ENCODE measurements around the gene ADAM22.

The ADAM22 gene

GRCh38 chr7:88001744-88002530 lies 67.9 kb downstream of the ADAM22 start:
- Histone ChIP-seq H3K4me1 (ENCODE audit: control insufficient read depth in 1 of 2, insufficient read depth in 2 of 2, low read length in 2 of 2) (no peaks in the 10 kb centered on the region), H3K9me3 (ENCODE audit: control insufficient read depth in 1 of 2, low read length in 2 of 2) (no peaks in the 10 kb centered on the region), H3K9ac (ENCODE audit: low read depth in 1 of 2, low read length in 2 of 2) (no peak overlapping the region), H3K4me3 (ENCODE audit: low read depth in 1 of 2, low read length in 2 of 2) (no peak overlapping the region), H3K27me3 (ENCODE audit: control insufficient read depth in 1 of 2, insufficient read depth in 2 of 2, low read length in 2 of 2) (no peaks in the 10 kb centered on the region), H3K36me3 (ENCODE audit: control insufficient read depth in 1 of 2, insufficient read depth in 2 of 2, low read length in 2 of 2) (no peaks in the 10 kb centered on the region), H3K27ac (ENCODE audit: low read depth, low read length) (no peak overlapping the region)

- no peak overlapping the region for H3K27ac ChIP-seq (ENCODE audit: low read depth, low read length)
These were observed 68.6 kb downstream of the ADAM22 start for GRCh38 chr7:88002617-88003016.

GRCh38 chr7:88003581-88003980 lies 69.5 kb downstream of the ADAM22 start:
- H3K4me3 ChIP-seq (ENCODE audit: low read depth in 1 of 2, low read length in 2 of 2), result no peak overlapping the region
- no peaks in the 10 kb centered on the region for H3K27me3 ChIP-seq (ENCODE audit: control insufficient read depth in 1 of 2, insufficient read depth in 2 of 2, low read length in 2 of 2)
- no peak overlapping the region for H3K27ac ChIP-seq (ENCODE audit: low read depth, low read length)
- no peaks in the 10 kb centered on the region for H3K9me3 ChIP-seq (ENCODE audit: control insufficient read depth in 1 of 2, low read length in 2 of 2)
- H3K4me1 ChIP-seq (ENCODE audit: control insufficient read depth in 1 of 2, insufficient read depth in 2 of 2, low read length in 2 of 2), result no peaks in the 10 kb centered on the region
- no peak overlapping the region for H3K9ac ChIP-seq (ENCODE audit: low read depth in 1 of 2, low read length in 2 of 2)
- no peaks in the 10 kb centered on the region for H3K36me3 ChIP-seq (ENCODE audit: control insufficient read depth in 1 of 2, insufficient read depth in 2 of 2, low read length in 2 of 2)

More at GRCh38 chr7:88002617-88003016, 68.6 kb downstream of the ADAM22 start:
- Histone ChIP-seq H3K9ac (ENCODE audit: low read depth in 1 of 2, low read length in 2 of 2) (no peak overlapping the region), H3K9me3 (ENCODE audit: control insufficient read depth in 1 of 2, low read length in 2 of 2) (no peaks in the 10 kb centered on the region), H3K4me1 (ENCODE audit: control insufficient read depth in 1 of 2, insufficient read depth in 2 of 2, low read length in 2 of 2) (no peaks in the 10 kb centered on the region), H3K27me3 (ENCODE audit: control insufficient read depth in 1 of 2, insufficient read depth in 2 of 2, low read length in 2 of 2) (no peaks in the 10 kb centered on the region), H3K36me3 (ENCODE audit: control insufficient read depth in 1 of 2, insufficient read depth in 2 of 2, low read length in 2 of 2) (no peaks in the 10 kb centered on the region), H3K4me3 (ENCODE audit: low read depth in 1 of 2, low read length in 2 of 2) (no peak overlapping the region)

GRCh38 chr7:88005191-88005590 lies 71.1 kb downstream of the ADAM22 start:
- no peaks in the 10 kb centered on the region for H3K36me3 ChIP-seq (ENCODE audit: control insufficient read depth in 1 of 2, insufficient read depth in 2 of 2, low read length in 2 of 2)
- no peak overlapping the region for H3K27ac ChIP-seq (ENCODE audit: low read depth, low read length)
- H3K9me3 ChIP-seq (ENCODE audit: control insufficient read depth in 1 of 2, low read length in 2 of 2), result no peaks in the 10 kb centered on the region
- no peak overlapping the region for H3K9ac ChIP-seq (ENCODE audit: low read depth in 1 of 2, low read length in 2 of 2)
- no peaks in the 10 kb centered on the region for H3K4me1 ChIP-seq (ENCODE audit: control insufficient read depth in 1 of 2, insufficient read depth in 2 of 2, low read length in 2 of 2)
- no peak overlapping the region for H3K4me3 ChIP-seq (ENCODE audit: low read depth in 1 of 2, low read length in 2 of 2)
- H3K27me3 ChIP-seq (ENCODE audit: control insufficient read depth in 1 of 2, insufficient read depth in 2 of 2, low read length in 2 of 2), result no peaks in the 10 kb centered on the region

GRCh38 chr7:88009651-88010050 lies 75.6 kb downstream of the ADAM22 start:
- Histone ChIP-seq H3K36me3 (ENCODE audit: control insufficient read depth in 1 of 2, insufficient read depth in 2 of 2, low read length in 2 of 2) (no peaks in the 10 kb centered on the region), H3K4me1 (ENCODE audit: control insufficient read depth in 1 of 2, insufficient read depth in 2 of 2, low read length in 2 of 2) (no peaks in the 10 kb centered on the region), H3K9me3 (ENCODE audit: control insufficient read depth in 1 of 2, low read length in 2 of 2) (no peaks in the 10 kb centered on the region), H3K27ac (ENCODE audit: low read depth, low read length) (no peak overlapping the region), H3K27me3 (ENCODE audit: control insufficient read depth in 1 of 2, insufficient read depth in 2 of 2, low read length in 2 of 2) (no peaks in the 10 kb centered on the region), H3K9ac (ENCODE audit: low read depth in 1 of 2, low read length in 2 of 2) (no peak overlapping the region), H3K4me3 (ENCODE audit: low read depth in 1 of 2, low read length in 2 of 2) (no peak overlapping the region)

- Histone ChIP-seq H3K9me3 (ENCODE audit: control insufficient read depth in 1 of 2, low read length in 2 of 2) (no peaks in the 10 kb centered on the region), H3K9ac (ENCODE audit: low read depth in 1 of 2, low read length in 2 of 2) (no peak overlapping the region), H3K27ac (ENCODE audit: low read depth, low read length) (no peak overlapping the region), H3K4me1 (ENCODE audit: control insufficient read depth in 1 of 2, insufficient read depth in 2 of 2, low read length in 2 of 2) (no peaks in the 10 kb centered on the region), H3K27me3 (ENCODE audit: control insufficient read depth in 1 of 2, insufficient read depth in 2 of 2, low read length in 2 of 2) (no peaks in the 10 kb centered on the region), H3K36me3 (ENCODE audit: control insufficient read depth in 1 of 2, insufficient read depth in 2 of 2, low read length in 2 of 2) (no peaks in the 10 kb centered on the region), H3K4me3 (ENCODE audit: low read depth in 1 of 2, low read length in 2 of 2) (no peak overlapping the region)
These were observed 78.0 kb downstream of the ADAM22 start for GRCh38 chr7:88012086-88012485.

- no peaks in the 10 kb centered on the region for H3K36me3 ChIP-seq (ENCODE audit: control insufficient read depth in 1 of 2, insufficient read depth in 2 of 2, low read length in 2 of 2)
- no peak overlapping the region for H3K27ac ChIP-seq (ENCODE audit: low read depth, low read length)
- H3K4me3 ChIP-seq (ENCODE audit: low read depth in 1 of 2, low read length in 2 of 2), result no peak overlapping the region
- no peaks in the 10 kb centered on the region for H3K27me3 ChIP-seq (ENCODE audit: control insufficient read depth in 1 of 2, insufficient read depth in 2 of 2, low read length in 2 of 2)
- H3K4me1 ChIP-seq (ENCODE audit: control insufficient read depth in 1 of 2, insufficient read depth in 2 of 2, low read length in 2 of 2), result no peaks in the 10 kb centered on the region
- no peak overlapping the region for H3K9ac ChIP-seq (ENCODE audit: low read depth in 1 of 2, low read length in 2 of 2)
- no peaks in the 10 kb centered on the region for H3K9me3 ChIP-seq (ENCODE audit: control insufficient read depth in 1 of 2, low read length in 2 of 2)
These were observed 79.9 kb downstream of the ADAM22 start for GRCh38 chr7:88013981-88014380.

- Histone ChIP-seq H3K9me3 (ENCODE audit: control insufficient read depth in 1 of 2, low read length in 2 of 2) (no peaks in the 10 kb centered on the region), H3K27ac (ENCODE audit: low read depth, low read length) (no peak overlapping the region), H3K9ac (ENCODE audit: low read depth in 1 of 2, low read length in 2 of 2) (no peak overlapping the region), H3K4me3 (ENCODE audit: low read depth in 1 of 2, low read length in 2 of 2) (no peak overlapping the region), H3K27me3 (ENCODE audit: control insufficient read depth in 1 of 2, insufficient read depth in 2 of 2, low read length in 2 of 2) (no peaks in the 10 kb centered on the region), H3K4me1 (ENCODE audit: control insufficient read depth in 1 of 2, insufficient read depth in 2 of 2, low read length in 2 of 2) (no peaks in the 10 kb centered on the region), H3K36me3 (ENCODE audit: control insufficient read depth in 1 of 2, insufficient read depth in 2 of 2, low read length in 2 of 2) (no peaks in the 10 kb centered on the region)
These were observed 80.5 kb downstream of the ADAM22 start for GRCh38 chr7:88014581-88014980.

- Histone ChIP-seq H3K36me3 (ENCODE audit: control insufficient read depth in 1 of 2, insufficient read depth in 2 of 2, low read length in 2 of 2) (no peaks in the 10 kb centered on the region), H3K9ac (ENCODE audit: low read depth in 1 of 2, low read length in 2 of 2) (no peak overlapping the region), H3K27me3 (ENCODE audit: control insufficient read depth in 1 of 2, insufficient read depth in 2 of 2, low read length in 2 of 2) (no peaks in the 10 kb centered on the region), H3K4me3 (ENCODE audit: low read depth in 1 of 2, low read length in 2 of 2) (no peak overlapping the region), H3K27ac (ENCODE audit: low read depth, low read length) (no peak overlapping the region), H3K9me3 (ENCODE audit: control insufficient read depth in 1 of 2, low read length in 2 of 2) (no peaks in the 10 kb centered on the region), H3K4me1 (ENCODE audit: control insufficient read depth in 1 of 2, insufficient read depth in 2 of 2, low read length in 2 of 2) (no peaks in the 10 kb centered on the region)
These were observed 81.3 kb downstream of the ADAM22 start for GRCh38 chr7:88015309-88015708.

GRCh38 chr7:88018501-88018900 lies 84.5 kb downstream of the ADAM22 start:
- H3K27me3 ChIP-seq (ENCODE audit: control insufficient read depth in 1 of 2, insufficient read depth in 2 of 2, low read length in 2 of 2), result no peaks in the 10 kb centered on the region
- H3K9me3 ChIP-seq (ENCODE audit: control insufficient read depth in 1 of 2, low read length in 2 of 2), result no peaks in the 10 kb centered on the region
- no peaks in the 10 kb centered on the region for H3K4me1 ChIP-seq (ENCODE audit: control insufficient read depth in 1 of 2, insufficient read depth in 2 of 2, low read length in 2 of 2)
- no peak overlapping the region for H3K9ac ChIP-seq (ENCODE audit: low read depth in 1 of 2, low read length in 2 of 2)
- no peak overlapping the region for H3K27ac ChIP-seq (ENCODE audit: low read depth, low read length)
- no peaks in the 10 kb centered on the region for H3K36me3 ChIP-seq (ENCODE audit: control insufficient read depth in 1 of 2, insufficient read depth in 2 of 2, low read length in 2 of 2)
- H3K4me3 ChIP-seq (ENCODE audit: low read depth in 1 of 2, low read length in 2 of 2), result no peak overlapping the region

Data from duodenal mucosa (tissue), 2 donors.